ENCODE measurements around the gene RMDN3. TPM values are rescaled to one million over a fixed set of nuclear protein-coding genes. Genes with fewer than 3 reads are reported as not detected.
A peak's percentile ranks its signal among the peaks of the same experiment; 100 is the strongest.

Gene RMDN3
- total RNA-seq, 2 donors from 2014 or later: 17.2 to 34.5 TPM

GRCh38 chr15:40782609-40783227, 27.7 kb upstream of the RMDN3 start:
- no peak for ATAC-seq (ENCODE audit: insufficient number of reproducible peaks, low FRiP score, low read depth)
- Histone ChIP-seq H3K9me3 (no peaks in the 10 kb centered on the region), H3K4me3 (no peak overlapping the region), H3K36me3 (peaks cover 22% of the 10 kb centered on the region), H3K27ac (no peak overlapping the region), H3K4me1 (ENCODE audit: control insufficient read depth in 1 of 2, low read depth in 2 of 2) (peaks cover 8 to 9% of the 10 kb centered on the region in 2 donors), H3K27me3 (replicated peaks; ENCODE audit: insufficient read depth) (no peaks in the 10 kb centered on the region)
- DNase-seq (ENCODE audit: low spot score): no peak
- TF ChIP-seq CTCF (IDR thresholded peaks at IDR 0.05): peak; percentile 10

DNA sequence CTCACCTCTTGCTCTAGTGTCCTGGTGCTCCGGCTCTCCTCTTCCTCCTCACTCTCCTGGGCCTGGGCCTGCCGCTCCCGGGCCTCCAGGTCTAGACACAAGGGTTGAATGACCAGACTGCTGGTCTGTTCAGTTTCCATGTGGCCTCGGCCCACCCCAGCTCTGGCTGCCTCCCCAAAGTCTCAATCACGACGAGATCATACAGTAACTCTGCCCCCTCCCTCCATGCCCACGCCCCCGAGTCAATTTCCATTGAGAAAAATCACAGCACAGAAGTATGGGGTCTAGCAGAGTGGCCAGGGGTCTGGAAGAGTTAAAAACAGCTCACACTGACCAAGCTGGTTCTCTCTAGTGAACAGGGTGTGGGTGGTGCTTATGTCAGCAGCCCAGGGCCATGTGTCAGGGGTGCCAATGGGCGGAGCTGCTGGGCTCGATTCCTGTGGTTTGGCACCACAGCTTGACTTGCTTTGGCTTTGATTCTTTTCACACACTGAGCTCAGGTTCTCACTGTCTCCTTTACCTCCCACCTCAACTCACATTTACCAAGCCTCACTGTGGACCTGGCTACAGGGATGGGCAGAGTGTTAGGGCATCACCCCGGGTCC, 21.6 kb upstream of the RMDN3 start:
- DNase-seq (ENCODE audit: low spot score): no peak
- no peaks in the 10 kb centered on the region for H3K27me3 ChIP-seq (replicated peaks; ENCODE audit: insufficient read depth)
- no peak overlapping the region for H3K27ac ChIP-seq
- H3K4me1 ChIP-seq (ENCODE audit: control insufficient read depth in 1 of 2, low read depth in 2 of 2): no peaks in the 10 kb centered on the region
- no peak for ATAC-seq (ENCODE audit: insufficient number of reproducible peaks, low FRiP score, low read depth)
- no peak for TF ChIP-seq CTCF (IDR thresholded peaks at IDR 0.05)
- no peak overlapping the region for H3K4me3 ChIP-seq
- H3K36me3 ChIP-seq: peaks cover 69% of the 10 kb centered on the region
- H3K9me3 ChIP-seq: no peaks in the 10 kb centered on the region

- DNase-seq (ENCODE audit: low spot score) (no peak), ATAC-seq (ENCODE audit: insufficient number of reproducible peaks, low FRiP score, low read depth) (peak; percentile 6)
- H3K4me3 ChIP-seq: no peak overlapping the region
Measured at GRCh38 chr15:40775740-40776536, 20.9 kb upstream of the RMDN3 start.

GRCh38 chr15:40775007-40775406, 20.0 kb upstream of the RMDN3 start:
- DNase-seq (ENCODE audit: low spot score) (no peak), ATAC-seq (ENCODE audit: insufficient number of reproducible peaks, low FRiP score, low read depth) (no peak)
- Histone ChIP-seq H3K4me3 (no peak overlapping the region), H3K27ac (no peak overlapping the region), H3K27me3 (replicated peaks; ENCODE audit: insufficient read depth) (no peaks in the 10 kb centered on the region), H3K36me3 (peaks cover 75% of the 10 kb centered on the region), H3K4me1 (ENCODE audit: control insufficient read depth in 1 of 2, low read depth in 2 of 2) (no peaks in the 10 kb centered on the region), H3K9me3 (no peaks in the 10 kb centered on the region)
- TF ChIP-seq CTCF (IDR thresholded peaks at IDR 0.05): no peak

More at GRCh38 chr15:40775740-40776536, 20.9 kb upstream of the RMDN3 start:
- H3K27me3 ChIP-seq (replicated peaks; ENCODE audit: insufficient read depth): no peaks in the 10 kb centered on the region
- H3K36me3 ChIP-seq: peaks cover 72% of the 10 kb centered on the region
- no peaks in the 10 kb centered on the region for H3K4me1 ChIP-seq (ENCODE audit: control insufficient read depth in 1 of 2, low read depth in 2 of 2)
- no peak for TF ChIP-seq CTCF (IDR thresholded peaks at IDR 0.05)
- H3K27ac ChIP-seq: no peak overlapping the region
- no peaks in the 10 kb centered on the region for H3K9me3 ChIP-seq

DNA sequence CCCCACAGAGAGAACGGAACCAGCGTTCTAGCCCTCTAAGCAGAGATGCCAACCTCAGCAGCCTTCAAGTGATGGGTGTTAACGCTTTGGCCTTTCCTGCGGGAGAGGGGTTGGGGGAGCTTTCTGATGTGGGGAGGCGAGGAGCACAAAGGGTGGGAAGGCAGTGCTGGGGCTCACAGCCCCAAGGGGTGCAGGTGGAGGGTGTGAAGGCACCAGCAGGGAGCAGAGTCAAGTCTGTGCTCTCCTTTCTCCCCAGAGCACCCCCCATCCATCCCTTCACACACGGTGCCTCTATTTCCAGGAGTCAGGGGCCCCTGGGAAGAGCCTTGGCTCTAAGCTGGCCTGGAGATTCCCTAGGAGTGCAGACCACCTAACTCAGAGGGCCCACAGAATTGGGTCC, 18.8 kb upstream of the RMDN3 start:
- DNase-seq (ENCODE audit: low spot score) (no peak), ATAC-seq (ENCODE audit: insufficient number of reproducible peaks, low FRiP score, low read depth) (no peak)
- Histone ChIP-seq H3K36me3 (peaks cover 64% of the 10 kb centered on the region), H3K4me3 (no peak overlapping the region), H3K9me3 (no peaks in the 10 kb centered on the region), H3K27ac (no peak overlapping the region), H3K27me3 (replicated peaks; ENCODE audit: insufficient read depth) (no peaks in the 10 kb centered on the region), H3K4me1 (ENCODE audit: control insufficient read depth in 1 of 2, low read depth in 2 of 2) (no peaks in the 10 kb centered on the region)
- TF ChIP-seq CTCF (IDR thresholded peaks at IDR 0.05): no peak

Measured in thoracic aorta (tissue), 2 donors.